WERI-Rb-1 (cell line): ENCODE data around the gene SH3D19.
"Not testable (repeated sequence)": the region's sequence is repeated elsewhere in the genome, so short reads cannot be mapped to it uniquely, and the experiment has no call there.

Experiments
- DNase-seq: peaks from one replicate; pipeline ENCODE4 v3.0.0-alpha.2; 2020
- H3K27ac ChIP-seq: fragments of 250-450 bp; sonication (Bioruptor Pico); 2 replicates; pipeline ENCODE4 v1.5.1; 2020; ENCODE audit warnings: mild to moderate bottlenecking, moderate library complexity
- H3K27me3 ChIP-seq: fragments of 250-450 bp; sonication (Bioruptor Pico); 2 replicates; pipeline ENCODE4 v1.5.1; 2021; ENCODE audit warnings: mild to moderate bottlenecking, low read depth, moderate library complexity; ENCODE audit not compliant: insufficient read depth, severe bottlenecking
- H3K36me3 ChIP-seq: fragments of 250-450 bp; sonication (Bioruptor Pico); 2 replicates; pipeline ENCODE4 v1.5.1; 2020; ENCODE audit warnings: mild to moderate bottlenecking, moderate library complexity
- H3K4me3 ChIP-seq: 2 replicates; pipeline ENCODE4 v1.5.1; 2011; ENCODE audit warnings: low read depth, mild to moderate bottlenecking, control low read depth, low read length
- H3K9me3 ChIP-seq: fragments of 250-450 bp; sonication (Bioruptor Pico); 2 replicates; pipeline ENCODE4 v1.5.1; 2021; ENCODE audit warnings: mild to moderate bottlenecking, moderate library complexity; ENCODE audit not compliant: severe bottlenecking
- TF ChIP-seq, protein P1 (sequence below): IDR thresholded peaks from 2 replicates; pipeline ENCODE4 v1.5.1; 2011; ENCODE audit warnings: low read depth, mild to moderate bottlenecking, control low read depth, inconsistent platforms, low read length

SH3D19 gene

GRCh38 chr4:151147000-151147399, 178.4 kb downstream of the SH3D19 start:
- no peak for DNase-seq
- TF ChIP-seq, protein P1, sequence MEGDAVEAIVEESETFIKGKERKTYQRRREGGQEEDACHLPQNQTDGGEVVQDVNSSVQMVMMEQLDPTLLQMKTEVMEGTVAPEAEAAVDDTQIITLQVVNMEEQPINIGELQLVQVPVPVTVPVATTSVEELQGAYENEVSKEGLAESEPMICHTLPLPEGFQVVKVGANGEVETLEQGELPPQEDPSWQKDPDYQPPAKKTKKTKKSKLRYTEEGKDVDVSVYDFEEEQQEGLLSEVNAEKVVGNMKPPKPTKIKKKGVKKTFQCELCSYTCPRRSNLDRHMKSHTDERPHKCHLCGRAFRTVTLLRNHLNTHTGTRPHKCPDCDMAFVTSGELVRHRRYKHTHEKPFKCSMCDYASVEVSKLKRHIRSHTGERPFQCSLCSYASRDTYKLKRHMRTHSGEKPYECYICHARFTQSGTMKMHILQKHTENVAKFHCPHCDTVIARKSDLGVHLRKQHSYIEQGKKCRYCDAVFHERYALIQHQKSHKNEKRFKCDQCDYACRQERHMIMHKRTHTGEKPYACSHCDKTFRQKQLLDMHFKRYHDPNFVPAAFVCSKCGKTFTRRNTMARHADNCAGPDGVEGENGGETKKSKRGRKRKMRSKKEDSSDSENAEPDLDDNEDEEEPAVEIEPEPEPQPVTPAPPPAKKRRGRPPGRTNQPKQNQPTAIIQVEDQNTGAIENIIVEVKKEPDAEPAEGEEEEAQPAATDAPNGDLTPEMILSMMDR: no peak

GRCh38 chr4:151144329-151145072, 180.9 kb downstream of the SH3D19 start:
- TF ChIP-seq, protein P1: no peak
- no peak overlapping the region for H3K27ac ChIP-seq
- no peaks in the 10 kb centered on the region for H3K27me3 ChIP-seq
- H3K4me3 ChIP-seq: no peak overlapping the region
- H3K36me3 ChIP-seq: peaks cover 64% of the 10 kb centered on the region
- no peak for DNase-seq
- no peaks in the 10 kb centered on the region for H3K9me3 ChIP-seq

More at GRCh38 chr4:151147000-151147399, 178.4 kb downstream of the SH3D19 start:
- Histone ChIP-seq H3K27ac (no peak overlapping the region), H3K9me3 (no peaks in the 10 kb centered on the region), H3K36me3 (peaks cover 43% of the 10 kb centered on the region), H3K27me3 (no peaks in the 10 kb centered on the region), H3K4me3 (no peak overlapping the region)

DNA sequence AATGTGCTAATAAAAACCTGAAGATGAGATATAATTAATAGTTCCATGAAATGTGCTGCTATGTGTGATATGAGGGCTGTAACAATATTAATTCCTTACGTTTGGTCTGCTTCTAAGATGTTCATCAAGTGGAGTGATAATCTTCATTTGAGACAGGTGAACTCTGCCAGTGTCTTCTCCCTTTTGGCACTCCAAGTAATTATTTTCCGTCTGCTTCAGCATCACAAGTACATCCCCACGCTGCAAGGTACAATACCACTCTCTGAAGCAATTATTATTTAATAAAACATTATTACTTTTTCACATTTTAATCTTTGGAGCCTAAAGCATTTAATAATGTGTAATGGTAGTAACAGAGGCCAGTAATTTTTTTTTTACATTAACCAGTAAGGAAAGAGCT, 181.6 kb downstream of the SH3D19 start:
- TF ChIP-seq, protein P1: no peak
- peaks cover 66% of the 10 kb centered on the region for H3K36me3 ChIP-seq
- H3K27ac ChIP-seq: no peak overlapping the region
- H3K27me3 ChIP-seq: no peaks in the 10 kb centered on the region
- DNase-seq: no peak
- H3K4me3 ChIP-seq: no peak overlapping the region
- H3K9me3 ChIP-seq: no peaks in the 10 kb centered on the region

GRCh38 chr4:151143162-151143561, 182.2 kb downstream of the SH3D19 start:
- DNase-seq: no peak
- H3K27ac ChIP-seq: no peak overlapping the region
- TF ChIP-seq, protein P1: no peak
- no peak overlapping the region for H3K4me3 ChIP-seq
- no peaks in the 10 kb centered on the region for H3K27me3 ChIP-seq
- peaks cover 63% of the 10 kb centered on the region for H3K36me3 ChIP-seq
- no peaks in the 10 kb centered on the region for H3K9me3 ChIP-seq

DNA sequence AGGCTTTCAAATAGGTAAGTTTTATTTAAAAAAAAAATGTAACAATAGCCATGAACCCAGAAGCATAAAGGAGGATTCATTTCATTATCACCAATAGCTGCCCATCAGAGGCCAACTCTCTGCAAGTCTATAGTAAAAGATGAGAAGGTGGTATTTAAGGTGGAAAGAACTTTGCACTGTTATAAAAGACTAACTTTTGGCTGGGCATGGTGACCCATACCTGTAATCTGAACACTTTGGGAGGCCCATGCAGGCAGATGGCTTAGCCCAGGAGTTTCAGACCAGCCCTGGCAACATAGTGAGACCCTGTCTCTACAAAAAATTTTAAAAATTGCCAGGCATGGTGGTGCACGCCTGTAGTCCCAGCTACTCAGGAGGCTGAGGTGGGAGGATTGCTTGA, 182.6 kb downstream of the SH3D19 start:
- Histone ChIP-seq H3K36me3 (peaks cover 64% of the 10 kb centered on the region), H3K4me3 (no peak overlapping the region), H3K9me3 (no peaks in the 10 kb centered on the region), H3K27ac (no peak overlapping the region), H3K27me3 (no peaks in the 10 kb centered on the region)
- no peak for DNase-seq
- TF ChIP-seq, protein P1: no peak

GRCh38 chr4:151139814-151140213, 185.6 kb downstream of the SH3D19 start:
- Histone ChIP-seq H3K27ac (no peak overlapping the region), H3K9me3 (no peaks in the 10 kb centered on the region), H3K36me3 (peaks cover 45% of the 10 kb centered on the region), H3K27me3 (no peaks in the 10 kb centered on the region), H3K4me3 (no peak overlapping the region)
- DNase-seq: no peak
- TF ChIP-seq, protein P1: no peak

- not testable (repeated sequence) for H3K9me3 ChIP-seq, H3K4me3 ChIP-seq, DNase-seq, H3K27ac ChIP-seq, H3K27me3 ChIP-seq
- peaks cover 40% of the 10 kb centered on the region for H3K36me3 ChIP-seq
Measured at GRCh38 chr4:151136048-151136447, 189.4 kb downstream of the SH3D19 start.
